CD14-positive monocyte (primary cell): ENCODE results near the gene KMT2E. TPM values are rescaled to one million over a fixed set of nuclear protein-coding genes. Genes with fewer than 3 reads are reported as not detected.
A peak's percentile ranks its signal among the peaks of the same experiment; 100 is the strongest.

Experiments used
- DNase-seq, 3 donors: peaks; one replicate each; pipeline ENCODE4 v3.0.0-alpha.2; 2011 to 2022
- H2AFZ ChIP-seq: 2 replicates; pipeline ENCODE4 v1.6.0; 2012; ENCODE audit warnings: mild to moderate bottlenecking, low read depth, low read length, inconsistent platforms; ENCODE audit not compliant: insufficient read depth, poor library complexity, severe bottlenecking
- H3K27ac ChIP-seq, 2 donors: 1 replicate in 1 of 2; 2 replicates in 1 of 2; pipeline ENCODE4 v1.5.1; 2012 to 2013; ENCODE audit warnings: low read length in 2 of 2, control low read depth in 1 of 2, inconsistent platforms in 1 of 2, low read depth in 1 of 2, mild to moderate bottlenecking in 1 of 2
- H3K27me3 ChIP-seq, 2 donors: one replicate each; pipeline versions ENCODE4 v1.6.0 to v1.6.1; 2011 to 2013; ENCODE audit warnings: low read length in 2 of 2; ENCODE audit not compliant: control insufficient read depth in 2 of 2, insufficient read depth in 2 of 2
- H3K36me3 ChIP-seq, 2 donors: replicated peaks in 1 of 2; 1 replicate in 1 of 2; 2 replicates in 1 of 2; pipeline versions ENCODE4 v1.5.1 to v1.6.1; 2012 to 2013; ENCODE audit warnings: low read length in 2 of 2, control low read depth in 1 of 2, inconsistent platforms in 1 of 2, mild to moderate bottlenecking in 1 of 2; ENCODE audit not compliant: insufficient read depth in 2 of 2, control insufficient read depth in 1 of 2
- H3K4me1 ChIP-seq, 2 donors: 1 replicate in 1 of 2; 2 replicates in 1 of 2; pipeline versions ENCODE4 v1.5.1 to v1.6.1; 2012 to 2013; ENCODE audit warnings: low read length in 2 of 2, control low read depth in 1 of 2, inconsistent platforms in 1 of 2, mild to moderate bottlenecking in 1 of 2, moderate library complexity in 1 of 2; ENCODE audit not compliant: insufficient read depth in 2 of 2, control insufficient read depth in 1 of 2
- H3K4me2 ChIP-seq: replicated peaks from 2 replicates; pipeline ENCODE3; 2012; ENCODE audit warnings: low read length, moderate library complexity, mild to moderate bottlenecking; ENCODE audit not compliant: poor library complexity, severe bottlenecking; ENCODE audit errors: extremely low read depth
- H3K4me3 ChIP-seq, 3 experiments: fragments of 200-600 bp in 1 of 3; sonication (generic) in 1 of 3; replicated peaks in 1 of 3; 1 replicate in 2 of 3; 2 replicates in 1 of 3; pipeline ENCODE4 v1.5.1; 2011 to 2013; ENCODE audit warnings: low read length in 3 of 3, mild to moderate bottlenecking in 3 of 3, control low read depth in 2 of 3, low read depth in 2 of 3, inconsistent platforms in 1 of 3, moderate library complexity in 1 of 3
- H3K79me2 ChIP-seq: 2 replicates; pipeline ENCODE4 v1.6.0; 2012; ENCODE audit warnings: mild to moderate bottlenecking, control low read depth, inconsistent platforms, low read length, moderate library complexity; ENCODE audit not compliant: insufficient read depth
- H3K9ac ChIP-seq: 2 replicates; pipeline ENCODE4 v1.6.0; 2017; ENCODE audit warnings: low read length, mild to moderate bottlenecking; ENCODE audit not compliant: insufficient read depth, poor library complexity, severe bottlenecking
- H3K9me3 ChIP-seq, 2 donors: replicated peaks in 1 of 2; 1 replicate in 1 of 2; 2 replicates in 1 of 2; pipeline versions ENCODE4 v1.5.1 to v1.6.1; 2012 to 2013; ENCODE audit warnings: low read length in 2 of 2, control low read depth in 1 of 2; ENCODE audit not compliant: control insufficient read depth in 1 of 2, insufficient read depth in 1 of 2
- H4K20me1 ChIP-seq: 2 replicates; pipeline ENCODE4 v1.6.0; 2012; ENCODE audit warnings: mild to moderate bottlenecking, low read length, control low read depth, moderate library complexity; ENCODE audit not compliant: insufficient read depth
- H3K27ac Mint-ChIP-seq, 7 donors: one replicate each; pipeline ENCODE4 v1.8.0; 2020; ENCODE audit warnings: mild to moderate bottlenecking in 7 of 7, mixed read lengths in 7 of 7, moderate library complexity in 6 of 7, inconsistent platforms in 2 of 7
- H3K27me3 Mint-ChIP-seq, 3 donors: one replicate each; pipeline ENCODE4 v1.8.0; 2021 to 2022; ENCODE audit warnings: low read depth in 3 of 3, mild to moderate bottlenecking in 3 of 3, mixed read lengths in 3 of 3, moderate library complexity in 3 of 3, inconsistent platforms in 1 of 3
- H3K36me3 Mint-ChIP-seq, 2 donors: one replicate each; pipeline ENCODE4 v1.8.0; 2020; ENCODE audit warnings: mixed read lengths in 2 of 2, inconsistent platforms in 1 of 2, mild to moderate bottlenecking in 1 of 2
- H3K4me1 Mint-ChIP-seq: one replicate; pipeline ENCODE4 v1.8.0; 2020; ENCODE audit warnings: mild to moderate bottlenecking, mixed read lengths
- H3K4me3 Mint-ChIP-seq, 2 donors: one replicate each; pipeline ENCODE4 v1.8.0; 2020; ENCODE audit warnings: mild to moderate bottlenecking in 2 of 2, mixed read lengths in 2 of 2, moderate library complexity in 1 of 2
- H3K9me3 Mint-ChIP-seq, 7 donors: one replicate each; pipeline ENCODE4 v1.8.0; 2020 to 2022; ENCODE audit warnings: mixed read lengths in 7 of 7, mild to moderate bottlenecking in 6 of 7, moderate library complexity in 6 of 7, inconsistent platforms in 2 of 7
- CTCF ChIP-seq: fragments of 200-600 bp; IDR thresholded peaks from one replicate; pipeline ENCODE4 v1.8.0; 2022; ENCODE audit warnings: antibody characterized with exemption, mild to moderate bottlenecking
- WGBS: methylation state at CpG from one replicate; pipeline ENCODE4 v1.1.5; 2013; ENCODE audit warnings: missing lambda C conversion rate; ENCODE audit not compliant: insufficient coverage; 5-methylcytosine and 5-hydroxymethylcytosine counted together
- intact Hi-C, 2 donors: fragments of 100-400 bp; cut with micrococcal nuclease; formaldehyde crosslinking; loops; one replicate each; pipeline versions ENCODE4 v1.15.0 to v1.15.1; 2023
- polyA plus RNA-seq, 3 donors: library from polyadenylated mRNA; depleted of rRNA in 1 of 3; unstranded in 2 of 3; stranded (reverse) in 1 of 3; fragments of 300-500 nt in 2 of 3; fragments of >200 nt in 1 of 3; fragmentation: Illumina TruSeq in 2 of 3; gene quantifications; 1 replicate in 2 of 3; 2 replicates in 1 of 3; pipeline ENCODE4 v1.2.3, GENCODE V29; 2012 to 2021

KMT2E gene
- polyA plus RNA-seq, 3 donors = 21.5 to 58.0 (median 33.1) TPM

GRCh38 chr7:104983578-104984539 lies 30.1 kb upstream of the KMT2E start:
- Histone ChIP-seq H3K4me3 (peak overlapping the region; percentile 53 to 86 (median 69)), H2AFZ (peak overlapping the region; percentile 70), H4K20me1 (peaks cover 3% of the 10 kb centered on the region), H3K9ac (peak overlapping the region; percentile 93), H3K4me2 (peak overlapping the region; percentile 78), H3K27me3 (no peaks in the 10 kb centered on the region), H3K9me3 (no peaks in the 10 kb centered on the region), H3K79me2 (peaks cover 43% of the 10 kb centered on the region), H3K4me1 (peaks cover 45 to 59% of the 10 kb centered on the region in 2 donors), H3K27ac (peak overlapping the region; percentile 99 to 100), H3K36me3 (peaks cover 3 to 16% of the 10 kb centered on the region in 2 donors)
- H3K27ac Mint-ChIP-seq = peak overlapping the region; percentile 99 to 100 (median 100)
- H3K9me3 Mint-ChIP-seq = no peaks in the 10 kb centered on the region
- intact Hi-C loops = loop anchor here (2.0 to 10.0 kb wide), 6 partner anchors 29 to 62 kb away; no protein-coding TSS in a partner anchor
- peaks cover 58% of the 10 kb centered on the region for H3K4me1 Mint-ChIP-seq
- peak overlapping the region; percentile 95 to 100 for H3K4me3 Mint-ChIP-seq
- H3K27me3 Mint-ChIP-seq = peaks cover 0 to 3% (median 2%) of the 10 kb centered on the region in 3 donors
- under 1% methylated on average over 53 of the region's 62 CpGs for WGBS
- DNase-seq = peak; percentile 87 to 89 (median 87)
- peaks cover 6 to 9% of the 10 kb centered on the region in 2 donors for H3K36me3 Mint-ChIP-seq
- peak; percentile 54 for TF ChIP-seq CTCF

- Histone ChIP-seq H2AFZ (peak overlapping the region; percentile 70), H3K4me1 (peaks cover 45 to 59% of the 10 kb centered on the region in 2 donors), H3K36me3 (peaks cover 6 to 16% of the 10 kb centered on the region in 2 donors), H3K4me3 (peak overlapping the region; percentile 53 to 86 (median 69)), H3K27ac (peak overlapping the region; percentile 99 to 100), H4K20me1 (peaks cover 3% of the 10 kb centered on the region), H3K4me2 (peak overlapping the region; percentile 78), H3K27me3 (no peaks in the 10 kb centered on the region), H3K9me3 (no peaks in the 10 kb centered on the region), H3K79me2 (peaks cover 37% of the 10 kb centered on the region), H3K9ac (peak overlapping the region; percentile 93)
- DNase-seq = no peak
- Mint-ChIP-seq H3K36me3 (peaks cover 6 to 7% of the 10 kb centered on the region in 2 donors), H3K4me3 (peak overlapping the region; percentile 95 to 100), H3K9me3 (no peaks in the 10 kb centered on the region), H3K27ac (peak overlapping the region; percentile 99 to 100 (median 100)), H3K27me3 (peaks cover 0 to 3% (median 0%) of the 10 kb centered on the region in 3 donors), H3K4me1 (peaks cover 62% of the 10 kb centered on the region)
- WGBS = no CpG with 5 or more reads among the region's 7 CpGs
- no peak for TF ChIP-seq CTCF
- intact Hi-C loops = loop anchor here (2.0 to 10.0 kb wide), 5 partner anchors 28 to 62 kb away; no protein-coding TSS in a partner anchor
These were observed 29.3 kb upstream of the KMT2E start for GRCh38 chr7:104984585-104985258.
